NCI-H2171 treated with DMSO at 0.1 percent for 48 hours (cell line): ENCODE measurements around the gene SLC9A2.

ENCODE experiments used
- DNase-seq: peaks from one replicate; lab custom pipeline; 2025; lab: John Stamatoyannopoulos, UW

Gene SLC9A2

DNA sequence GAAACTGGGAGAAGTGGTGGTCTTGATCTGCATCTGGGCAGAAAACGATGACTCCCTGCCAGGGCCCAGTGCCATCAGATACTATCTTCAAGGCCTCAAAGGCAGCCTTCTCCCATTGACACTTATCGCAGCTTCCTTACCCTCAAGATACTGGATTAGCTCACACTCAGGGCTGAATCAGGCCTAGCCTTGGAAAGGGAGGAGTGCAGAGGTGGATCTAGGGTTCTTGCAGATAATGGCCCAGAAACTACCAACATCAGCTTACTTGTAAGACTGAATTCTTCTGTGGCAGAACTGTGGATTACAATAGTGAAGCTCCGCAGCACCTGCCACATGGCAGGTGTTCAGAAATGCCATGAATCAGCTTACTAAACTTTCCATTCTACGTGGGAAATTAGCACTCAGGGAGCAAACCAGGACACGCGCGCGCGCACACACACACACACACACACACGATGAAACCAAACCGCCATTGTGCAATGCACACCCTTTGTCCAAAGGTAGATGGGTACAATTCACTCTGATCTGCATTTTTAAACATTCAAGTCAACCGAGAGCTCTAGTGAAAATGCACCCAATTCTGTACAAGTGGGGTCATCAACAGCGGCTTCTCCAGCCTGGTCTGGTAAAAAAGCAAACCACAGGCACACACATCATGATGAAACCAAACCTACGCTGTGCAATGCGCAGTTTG, 116.2 kb downstream of the SLC9A2 start:
- DNase-seq = peak; percentile 28

DNA sequence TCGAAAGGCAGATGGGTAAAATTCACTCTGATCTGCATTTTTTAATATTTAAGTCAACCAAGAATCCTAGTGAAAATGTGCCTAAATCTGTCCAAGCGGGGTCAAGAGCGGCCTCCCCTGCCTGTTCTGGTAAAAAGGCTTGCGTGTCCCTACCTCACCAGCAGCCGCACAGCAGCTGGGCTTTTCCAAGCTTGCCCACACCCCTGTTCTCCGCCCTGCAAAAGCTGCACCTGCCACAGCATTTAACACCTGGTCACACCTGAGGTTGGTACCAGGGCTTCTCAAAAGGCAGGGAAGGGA, 116.7 kb downstream of the SLC9A2 start:
- DNase-seq = peak; percentile 68

DNA sequence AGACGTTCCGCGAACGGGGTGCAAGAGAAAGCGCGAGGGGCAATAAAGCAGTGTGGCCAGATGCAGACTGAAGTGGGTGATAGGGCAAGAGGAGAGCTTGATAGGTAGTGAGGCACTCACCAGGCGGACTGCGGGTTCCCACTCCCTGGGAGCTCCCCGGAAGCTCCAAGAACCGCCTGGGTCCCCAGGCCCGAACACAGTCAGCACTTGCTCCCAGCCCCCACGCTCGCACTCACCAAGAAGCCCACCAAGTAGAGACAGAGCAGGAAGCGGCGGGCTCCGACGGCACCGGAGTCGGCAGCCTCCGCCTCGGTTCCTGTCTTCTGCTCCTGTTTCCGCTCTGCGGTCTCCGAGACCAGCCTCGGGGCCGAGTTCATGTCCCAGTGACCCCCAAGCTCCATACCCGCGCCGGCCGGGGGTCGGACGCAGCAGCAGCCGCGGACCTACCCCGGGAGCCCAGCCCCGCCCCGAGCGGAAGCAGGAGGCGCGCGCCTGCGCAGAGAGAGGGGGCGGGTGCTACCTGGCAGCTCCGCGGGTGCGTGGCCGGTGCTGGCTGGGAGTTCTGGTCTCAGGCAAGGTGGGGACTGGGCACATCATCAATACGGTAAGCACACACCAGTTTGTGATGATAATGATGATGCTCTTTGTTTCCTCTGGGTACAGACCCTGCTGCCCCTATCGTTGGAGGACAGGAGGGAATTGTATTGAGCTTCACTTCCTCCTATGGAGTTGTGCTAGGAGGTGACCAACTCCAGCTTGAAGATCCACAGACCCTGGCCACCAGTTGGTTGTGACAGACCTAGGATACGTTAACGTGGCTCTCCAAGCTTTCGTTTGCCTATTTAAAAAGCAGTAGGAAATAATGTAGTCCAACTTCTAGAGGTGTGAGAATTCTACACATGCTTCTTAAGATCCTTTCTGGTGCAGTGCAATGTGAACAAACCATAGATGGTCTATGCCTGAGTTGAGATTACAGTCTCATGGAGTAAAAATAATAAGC, 117.4 kb downstream of the SLC9A2 start:
- peak; percentile 71 for DNase-seq

DNA sequence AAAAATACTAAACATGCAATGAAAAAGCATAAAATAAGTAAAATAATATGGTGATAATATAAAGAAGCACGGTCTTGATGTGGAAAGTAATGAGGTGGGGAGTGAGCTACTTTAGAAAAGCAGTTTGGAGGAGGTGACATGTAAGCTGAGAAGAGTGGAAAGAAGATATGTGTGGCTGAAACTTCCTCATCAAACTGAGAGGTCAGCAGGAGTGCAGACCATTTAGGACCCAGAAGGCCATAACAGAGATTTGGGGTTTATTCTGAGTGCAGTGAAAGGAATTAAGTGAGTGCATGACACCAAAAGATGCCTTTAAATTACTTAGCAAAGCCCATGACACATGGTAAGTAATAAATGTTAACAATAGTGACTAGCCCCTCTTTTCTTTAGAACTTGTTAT, 118.1 kb downstream of the SLC9A2 start:
- DNase-seq = no peak

DNA sequence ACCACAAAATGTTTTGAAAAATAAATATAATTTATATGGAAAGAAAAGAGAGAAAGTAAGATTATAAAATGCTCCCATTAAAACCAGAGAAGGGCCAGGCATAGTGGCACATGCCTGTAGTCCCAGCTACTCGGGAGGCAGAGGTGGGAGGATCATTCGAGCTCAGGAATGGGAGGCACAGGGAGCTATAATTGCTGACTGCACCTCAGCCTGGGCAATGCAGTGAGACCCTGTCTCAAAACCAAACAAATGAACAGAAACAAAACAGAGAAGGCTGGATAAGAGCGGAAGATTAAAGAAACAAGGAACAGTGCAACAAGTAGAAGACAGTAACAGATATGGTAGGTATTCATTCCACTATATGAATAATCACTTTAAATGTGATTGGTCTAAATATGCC, 123.9 kb downstream of the SLC9A2 start:
- no peak for DNase-seq

- DNase-seq = no peak
These were observed 128.8 kb downstream of the SLC9A2 start for GRCh38 chr2:102748107-102748506.

GRCh38 chr2:102749938-102750337, 130.6 kb downstream of the SLC9A2 start:
- DNase-seq = no peak

DNA sequence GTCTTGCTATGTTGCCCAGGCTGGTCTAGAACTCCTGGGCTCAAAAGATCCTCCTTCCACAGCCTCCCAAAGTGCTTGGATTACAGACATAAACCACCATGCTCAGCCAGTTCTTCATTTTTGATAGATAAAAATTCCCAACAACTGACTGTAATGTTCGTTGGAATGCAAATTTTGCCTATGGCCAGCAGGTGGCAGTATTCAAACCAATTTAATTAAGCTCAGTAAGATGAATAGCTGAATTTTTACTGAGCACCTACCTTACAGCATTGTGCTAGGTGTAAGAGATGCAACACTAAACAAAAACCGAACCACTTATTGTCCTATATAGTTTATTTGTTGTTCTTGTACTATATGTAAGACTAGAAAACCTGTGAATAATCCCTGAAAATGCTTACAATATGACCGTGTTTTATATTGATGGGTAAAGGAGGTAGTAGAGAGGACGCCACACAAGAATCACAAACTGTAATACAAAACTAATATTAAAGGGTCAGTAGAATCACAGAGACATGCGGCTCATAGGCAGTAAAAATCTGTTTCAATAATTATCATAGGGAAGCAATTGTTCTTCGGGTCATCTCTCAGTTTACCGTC, 134.3 kb downstream of the SLC9A2 start:
- peak; percentile 61 for DNase-seq

- DNase-seq = no peak
These were observed 135.2 kb downstream of the SLC9A2 start for GRCh38 chr2:102754456-102755145.

- DNase-seq = no peak
These were observed 135.9 kb downstream of the SLC9A2 start for GRCh38 chr2:102755284-102755683.

DNA sequence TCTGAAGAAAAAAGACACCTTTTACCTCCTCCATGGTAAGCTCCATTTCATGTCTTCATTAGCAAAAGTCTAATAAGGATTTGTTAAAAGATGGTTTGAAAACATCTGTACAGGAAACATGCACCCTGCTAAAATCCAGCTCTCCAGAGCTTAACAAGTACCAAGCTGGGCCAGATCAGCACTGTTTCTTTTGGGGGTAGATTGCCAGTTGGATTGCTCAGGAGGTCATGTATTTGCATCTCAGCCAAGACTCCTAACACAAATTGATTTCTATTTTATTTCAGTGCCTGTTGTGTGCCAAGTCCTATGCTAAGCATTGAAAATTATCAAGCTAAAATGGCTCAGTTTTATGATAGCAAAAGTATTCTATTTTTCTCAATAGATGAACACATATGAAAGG, 139.1 kb downstream of the SLC9A2 start:
- DNase-seq = no peak
